ENCODE results near the gene SGO2.

DNA sequence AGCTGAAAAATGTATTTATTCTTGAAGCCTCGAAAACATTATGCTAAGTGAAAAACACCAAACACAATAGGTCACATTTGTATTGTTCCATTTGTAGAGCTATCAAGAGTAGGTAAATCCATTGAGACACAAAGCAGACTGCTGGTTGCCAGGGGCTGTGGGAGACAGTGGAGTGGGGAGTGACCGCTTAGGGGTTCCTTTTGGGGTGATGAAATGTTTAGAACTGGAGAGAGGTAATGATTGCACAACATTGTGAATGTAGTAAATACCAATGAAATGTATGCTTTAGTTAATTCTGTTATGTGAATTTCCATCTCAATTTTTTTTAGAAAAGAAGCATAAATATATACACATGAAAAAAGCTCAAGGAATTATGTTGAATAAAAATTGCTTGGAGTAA, 32.0 kb upstream of the SGO2 start:
- no peak for TF ChIP-seq TRIM28 (IDR thresholded peaks at IDR 0.05)
- no peak for TF ChIP-seq FOS (IDR thresholded peaks at IDR 0.05; ENCODE audit: extremely low read depth, insufficient read length)
- no peak for TF ChIP-seq CC2D1A (IDR thresholded peaks at IDR 0.05)
- TF ChIP-seq PTBP1 (IDR thresholded peaks at IDR 0.05; ENCODE audit: low read depth, low read length) = no peak
- TF ChIP-seq RFX5 (IDR thresholded peaks at IDR 0.05; ENCODE audit: low read depth, low read length) = no peak
- no peak for TF ChIP-seq MAZ (CRISPR knock-in tag; conservative IDR thresholded peaks at IDR 0.05 in 1 of 2, IDR thresholded peaks at IDR 0.05 in 1 of 2)
- no peak for TF ChIP-seq ZNF717 (CRISPR knock-in tag; IDR thresholded peaks at IDR 0.05)
- TF ChIP-seq CREB1 (IDR thresholded peaks at IDR 0.05) = no peak
- no peak for TF ChIP-seq CREB1 (CRISPR knock-in tag; IDR thresholded peaks at IDR 0.05)
- TF ChIP-seq, protein P1, sequence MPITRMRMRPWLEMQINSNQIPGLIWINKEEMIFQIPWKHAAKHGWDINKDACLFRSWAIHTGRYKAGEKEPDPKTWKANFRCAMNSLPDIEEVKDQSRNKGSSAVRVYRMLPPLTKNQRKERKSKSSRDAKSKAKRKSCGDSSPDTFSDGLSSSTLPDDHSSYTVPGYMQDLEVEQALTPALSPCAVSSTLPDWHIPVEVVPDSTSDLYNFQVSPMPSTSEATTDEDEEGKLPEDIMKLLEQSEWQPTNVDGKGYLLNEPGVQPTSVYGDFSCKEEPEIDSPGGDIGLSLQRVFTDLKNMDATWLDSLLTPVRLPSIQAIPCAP (CRISPR knock-in tag; IDR thresholded peaks at IDR 0.05; ENCODE audit: borderline replicate concordance) = no peak

Data from K562 (cell line).